Inflammatory macrophage (primary cell): Measurements from ENCODE around the gene SCO1.
A peak's percentile ranks its signal among the peaks of the same experiment; 100 is the strongest.
"Not testable (repeated sequence)": the region's sequence is repeated elsewhere in the genome, so short reads cannot be mapped to it uniquely, and the experiment has no call there.

Source experiments
- DNase-seq, 2 donors: peaks; one replicate each; pipeline ENCODE4 v3.0.0-alpha.2; 2020 to 2022
- total RNA-seq, 18 experiments: gene quantifications; one replicate each; lab custom pipeline; 2026; ENCODE audit warnings: mixed read lengths in 6 of 18, inconsistent platforms in 2 of 18; lab: John Stamatoyannopoulos, UW

The SCO1 gene
- 29.3 to 67.1 (median 59.1) reads per million in 18 experiments for total RNA-seq

GRCh38 chr17:10697092-10698081 lies at the start of gene SCO1, which contains the start of gene ADPRM:
TSS of gene SCO1 (minus strand) at chr17:10697533. CDS start at chr17:10697507, 26 bp downstream.
TSS of gene ADPRM (plus strand) at chr17:10697594. CDS start at chr17:10704927, 7,333 bp downstream.
- peak; percentile 95 to 97 for DNase-seq

DNA sequence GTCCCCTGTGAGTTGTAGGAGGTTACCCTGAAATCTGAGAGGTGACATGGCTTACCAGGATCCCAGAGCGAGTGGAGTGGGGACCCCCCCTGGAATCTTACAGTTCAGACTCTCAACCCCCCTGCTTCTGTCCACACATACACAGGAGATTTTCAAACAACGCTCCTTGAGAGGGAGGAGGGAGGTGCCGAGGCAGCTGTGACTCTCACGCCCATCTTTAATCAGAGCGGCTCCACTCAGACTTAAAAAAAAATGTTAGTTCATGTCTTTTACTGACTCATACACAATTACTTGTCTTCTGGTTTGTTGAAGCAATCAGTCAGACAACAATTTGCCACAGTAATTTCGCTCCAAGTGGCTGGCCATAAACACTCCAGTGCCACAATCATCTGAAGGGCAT lies 47.9 kb upstream of the SCO1 start:
- DNase-seq: no peak

DNA sequence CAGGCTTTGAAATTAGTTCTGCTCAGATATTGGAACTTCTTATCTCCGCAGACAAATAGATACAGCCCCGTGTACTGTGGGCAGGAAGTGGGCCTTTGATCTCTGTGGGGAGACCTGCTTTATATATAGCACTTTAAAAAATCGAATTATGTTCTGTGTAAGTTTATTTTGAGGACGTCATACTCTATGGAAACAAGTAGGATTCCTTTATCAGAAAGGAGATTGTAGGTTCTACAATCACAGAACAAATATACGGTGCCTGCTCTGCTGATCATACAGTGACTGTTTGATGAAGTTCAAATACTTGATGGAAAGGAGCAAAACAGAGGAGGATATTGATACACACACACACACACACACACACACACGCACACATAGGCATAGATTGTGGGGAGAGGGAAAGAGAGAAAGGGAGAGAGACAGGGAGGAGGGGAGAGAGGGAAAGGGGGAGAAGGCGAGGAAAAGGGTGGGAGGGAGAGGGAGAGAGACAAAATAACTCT lies 47.2 kb upstream of the SCO1 start:
- no peak for DNase-seq

DNA sequence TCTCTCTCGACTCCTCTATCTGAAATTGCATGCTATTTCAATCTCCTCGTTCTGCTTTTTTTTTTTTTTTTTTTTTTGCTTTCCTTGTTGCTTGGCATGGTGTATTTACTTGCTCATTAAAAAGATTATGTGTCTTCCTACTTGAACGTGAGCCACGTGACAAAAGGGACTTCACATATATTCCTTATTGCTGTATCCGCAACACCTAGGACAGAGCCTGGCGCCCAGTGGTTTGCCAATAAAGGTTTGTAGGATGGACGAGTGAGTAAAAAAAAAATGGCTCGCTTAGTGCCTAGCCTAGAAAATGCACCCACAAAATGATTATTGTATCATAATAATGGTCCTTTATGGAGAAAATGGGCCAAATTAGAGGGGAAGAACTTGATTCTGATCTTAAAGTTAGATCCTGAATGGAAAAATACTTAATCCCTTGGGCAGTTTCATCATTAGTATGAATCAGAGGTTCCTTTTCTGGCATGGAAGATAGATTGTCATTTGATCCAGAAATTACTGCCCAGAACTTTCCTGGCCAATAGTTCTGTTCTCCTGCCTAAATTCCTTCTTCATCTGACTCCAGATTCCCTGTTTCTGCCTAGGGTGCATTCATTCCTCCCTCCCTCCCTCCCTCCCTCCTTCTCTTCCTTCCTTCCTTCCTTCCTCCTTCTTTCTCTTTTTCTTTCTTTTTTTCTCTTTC lies 46.1 kb upstream of the SCO1 start:
- DNase-seq: no peak

GRCh38 chr17:10742431-10742830 lies 45.1 kb upstream of the SCO1 start:
- no peak for DNase-seq

- DNase-seq: no peak
These were observed 44.2 kb upstream of the SCO1 start for GRCh38 chr17:10741416-10742135.

GRCh38 chr17:10739386-10739785 lies 42.1 kb upstream of the SCO1 start:
- DNase-seq: no peak

- DNase-seq: no peak
These were observed 41.4 kb upstream of the SCO1 start for GRCh38 chr17:10738521-10739258.

DNA sequence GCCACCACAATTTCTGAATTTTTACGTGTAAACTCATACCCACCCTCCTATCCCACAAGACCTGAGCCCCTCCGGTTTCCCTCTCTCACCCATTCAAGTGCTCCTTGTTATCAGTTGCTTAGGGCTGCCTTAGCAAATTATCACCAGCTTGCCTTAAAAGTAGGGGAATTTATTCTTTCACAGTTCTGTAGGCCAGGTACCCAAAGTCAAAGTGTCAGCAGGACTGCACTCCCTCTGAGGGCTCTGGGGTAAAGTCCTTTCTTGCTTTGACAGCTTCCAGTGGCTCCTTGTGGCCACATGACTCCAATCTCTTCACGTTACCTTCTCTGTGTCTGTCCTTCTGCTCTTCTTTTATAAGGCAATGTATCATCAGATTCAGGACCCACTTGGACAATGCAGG lies 40.4 kb upstream of the SCO1 start:
- DNase-seq: no peak

- peak; percentile 17 to 38 for DNase-seq
These were observed 39.9 kb upstream of the SCO1 start for GRCh38 chr17:10737168-10737622.

DNA sequence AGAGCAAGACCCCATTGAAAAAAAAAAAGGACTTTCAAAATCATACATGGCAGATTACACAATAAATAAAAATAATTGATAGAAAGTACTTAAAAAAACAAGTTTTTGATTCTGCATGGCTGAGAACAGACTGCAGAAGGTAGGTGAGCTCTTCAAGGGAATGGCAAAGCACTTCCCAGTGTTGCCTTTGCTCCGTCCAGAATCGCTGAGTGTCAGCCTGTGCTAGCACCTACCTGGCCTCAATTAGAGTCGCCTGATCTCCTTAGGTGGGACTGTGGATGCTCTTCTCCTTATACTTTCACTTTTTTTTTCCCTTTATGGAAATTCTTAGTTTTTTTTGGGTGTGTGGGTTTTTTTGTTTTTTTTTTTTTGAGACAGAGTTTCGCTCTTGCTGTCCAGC lies 38.5 kb upstream of the SCO1 start:
- no peak for DNase-seq

DNA sequence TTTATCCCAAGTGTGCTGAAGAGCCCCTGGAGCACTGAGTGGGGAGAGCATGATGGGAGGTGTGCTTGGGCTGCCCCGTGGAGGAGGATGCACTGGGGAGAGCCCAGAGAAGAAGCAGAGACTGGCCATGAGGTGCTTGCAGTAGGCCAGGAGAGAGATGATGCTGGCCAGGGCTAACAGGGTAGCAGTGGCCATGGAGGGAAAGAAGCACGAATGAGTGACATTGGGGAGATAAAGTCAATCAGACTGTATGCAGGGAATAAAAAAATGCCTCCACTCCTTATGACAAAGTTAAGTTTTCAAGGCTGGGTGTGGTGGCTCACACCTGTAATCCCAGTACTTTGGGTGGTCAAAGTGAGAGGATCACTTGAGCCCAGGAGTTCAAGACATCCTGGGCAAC lies 37.9 kb upstream of the SCO1 start:
- no peak for DNase-seq

DNA sequence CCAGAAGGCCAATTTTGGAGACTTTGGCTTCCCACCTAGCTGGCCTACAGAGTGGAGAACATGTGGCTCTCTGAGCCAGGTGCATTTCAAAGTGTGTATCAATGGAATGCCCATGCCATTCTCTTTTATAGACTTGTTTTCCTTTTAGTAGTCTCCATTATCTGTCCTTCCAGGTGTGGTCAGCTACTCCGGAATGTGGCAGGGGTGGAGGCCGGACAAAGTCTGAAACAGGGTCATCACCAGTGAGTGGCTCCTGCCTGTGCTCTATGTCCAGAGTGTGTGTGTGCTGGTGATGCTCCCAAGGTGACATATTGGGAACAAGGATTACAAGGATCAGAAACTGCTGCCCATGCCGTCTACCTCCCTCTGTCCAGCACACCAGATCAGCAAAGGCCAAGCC lies 36.3 kb upstream of the SCO1 start:
- no peak for DNase-seq

DNA sequence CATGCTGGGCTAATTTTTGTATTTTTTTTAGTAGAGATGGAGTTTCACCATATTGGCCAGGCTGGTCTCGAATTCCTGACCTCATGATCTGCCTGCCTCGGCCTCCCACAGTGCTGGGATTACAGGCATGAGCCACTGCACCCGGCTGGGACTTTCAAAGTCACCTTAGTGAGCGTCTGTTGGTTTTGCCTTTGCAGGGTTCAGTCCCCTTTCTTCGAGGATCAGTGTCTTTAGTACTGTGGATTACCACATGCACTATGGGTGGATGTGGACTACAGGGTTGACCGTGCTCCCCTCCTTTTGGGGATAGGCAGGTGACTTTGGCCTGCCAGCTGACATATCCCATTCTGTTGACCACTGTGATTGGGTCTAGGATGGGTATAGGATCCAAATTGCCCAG lies 34.8 kb upstream of the SCO1 start:
- DNase-seq: not testable (repeated sequence)

DNA sequence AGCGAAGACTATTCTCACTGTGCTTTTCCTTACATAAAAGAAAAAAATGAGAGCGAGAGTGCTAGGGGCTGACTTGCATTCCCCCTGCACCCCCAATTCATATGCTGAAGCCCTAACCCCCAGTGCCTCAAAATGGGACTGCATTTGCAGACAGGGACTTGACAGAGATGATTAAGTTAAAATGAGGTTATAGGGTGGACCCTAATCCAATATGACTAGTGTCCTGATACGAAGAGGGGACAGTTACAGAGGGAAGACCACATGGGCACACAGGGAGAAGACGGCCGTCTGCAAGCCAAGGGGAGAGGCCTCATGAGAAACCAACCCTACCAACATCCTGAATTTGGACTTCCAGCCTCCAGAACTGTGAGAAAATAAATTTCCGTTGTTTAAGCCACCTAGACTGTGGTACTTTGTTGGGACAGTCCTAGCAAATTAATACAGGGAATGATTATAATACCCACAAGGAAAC lies 34.1 kb upstream of the SCO1 start:
- no peak for DNase-seq

GRCh38 chr17:10730247-10730646 lies 32.9 kb upstream of the SCO1 start:
- not testable (repeated sequence) for DNase-seq

DNA sequence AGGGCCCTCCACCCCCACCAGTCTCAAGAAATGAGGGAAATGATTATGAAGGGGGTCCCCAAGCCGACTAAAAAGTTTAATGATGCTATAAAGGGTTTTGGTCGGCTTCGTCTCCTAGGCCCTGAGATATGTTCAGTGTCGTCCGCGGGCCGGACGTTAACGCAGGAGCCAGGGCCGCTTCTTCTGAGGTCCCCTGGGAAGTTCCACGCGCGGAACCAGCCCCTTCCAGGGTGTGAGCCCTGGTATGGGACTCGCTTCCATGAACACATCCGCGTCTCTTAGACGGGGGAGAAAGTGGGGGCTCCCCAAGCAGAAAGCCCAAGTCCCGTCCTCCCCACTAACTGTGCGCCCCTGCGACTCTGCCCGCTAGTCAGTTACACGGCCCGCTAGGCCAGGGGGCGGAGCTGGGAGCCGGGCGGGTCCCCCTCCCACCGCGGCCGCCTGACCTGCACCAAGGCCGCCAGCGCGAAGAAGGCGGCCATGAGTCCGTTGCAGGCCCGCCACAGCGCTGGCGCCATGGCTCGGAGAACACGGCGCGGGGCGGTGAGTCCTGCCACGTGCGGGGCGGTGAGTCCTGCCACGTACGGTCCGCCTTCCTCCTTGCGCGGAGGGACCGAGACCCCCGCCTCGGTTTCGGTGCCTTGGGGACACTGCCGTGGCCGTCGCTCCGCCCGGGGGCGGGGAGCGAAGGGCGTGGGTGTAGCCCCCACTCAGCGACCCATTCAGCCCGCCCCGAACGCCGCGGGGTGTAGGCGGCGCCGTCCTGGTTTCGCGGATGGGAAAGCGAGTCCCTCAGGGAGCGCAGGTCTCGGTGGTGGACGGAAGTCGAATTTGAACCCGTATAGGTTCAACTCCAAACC lies 32.2 kb upstream of the SCO1 start, which contains the start of gene TMEM220:
Gene TMEM220, minus strand, starts transcription at position 690 of the 860 bp plus-strand sequence. Its CDS starts 172 bp downstream, at position 518.
- DNase-seq: peak; percentile 53 to 66

GRCh38 chr17:10728331-10728892 lies 31.1 kb upstream of the SCO1 start:
- no peak for DNase-seq

- no peak for DNase-seq
These were observed 29.9 kb upstream of the SCO1 start for GRCh38 chr17:10727192-10727591.

- DNase-seq: peak; percentile 53 to 54
These were observed 28.9 kb upstream of the SCO1 start for GRCh38 chr17:10726196-10726595.
